CD14-positive monocyte (primary cell): ENCODE data around the gene KCNS1. TPM values are rescaled to one million over a fixed set of nuclear protein-coding genes. Genes with fewer than 3 reads are reported as not detected.

ENCODE experiments used
- DNase-seq, 3 donors: peaks; one replicate each; pipeline ENCODE4 v3.0.0-alpha.2; 2011 to 2022
- H2AFZ ChIP-seq: 2 replicates; pipeline ENCODE4 v1.6.0; 2012; ENCODE audit warnings: mild to moderate bottlenecking, low read depth, low read length, inconsistent platforms; ENCODE audit not compliant: insufficient read depth, poor library complexity, severe bottlenecking
- H3K27ac ChIP-seq, 2 donors: 1 replicate in 1 of 2; 2 replicates in 1 of 2; pipeline ENCODE4 v1.5.1; 2012 to 2013; ENCODE audit warnings: low read length in 2 of 2, control low read depth in 1 of 2, inconsistent platforms in 1 of 2, low read depth in 1 of 2, mild to moderate bottlenecking in 1 of 2
- H3K27me3 ChIP-seq, 2 donors: one replicate each; pipeline versions ENCODE4 v1.6.0 to v1.6.1; 2011 to 2013; ENCODE audit warnings: low read length in 2 of 2; ENCODE audit not compliant: control insufficient read depth in 2 of 2, insufficient read depth in 2 of 2
- H3K36me3 ChIP-seq, 2 donors: replicated peaks in 1 of 2; 1 replicate in 1 of 2; 2 replicates in 1 of 2; pipeline versions ENCODE4 v1.5.1 to v1.6.1; 2012 to 2013; ENCODE audit warnings: low read length in 2 of 2, control low read depth in 1 of 2, inconsistent platforms in 1 of 2, mild to moderate bottlenecking in 1 of 2; ENCODE audit not compliant: insufficient read depth in 2 of 2, control insufficient read depth in 1 of 2
- H3K4me1 ChIP-seq, 2 donors: 1 replicate in 1 of 2; 2 replicates in 1 of 2; pipeline versions ENCODE4 v1.5.1 to v1.6.1; 2012 to 2013; ENCODE audit warnings: low read length in 2 of 2, control low read depth in 1 of 2, inconsistent platforms in 1 of 2, mild to moderate bottlenecking in 1 of 2, moderate library complexity in 1 of 2; ENCODE audit not compliant: insufficient read depth in 2 of 2, control insufficient read depth in 1 of 2
- H3K4me2 ChIP-seq: replicated peaks from 2 replicates; pipeline ENCODE3; 2012; ENCODE audit warnings: low read length, moderate library complexity, mild to moderate bottlenecking; ENCODE audit not compliant: poor library complexity, severe bottlenecking; ENCODE audit errors: extremely low read depth
- H3K4me3 ChIP-seq, 3 experiments: fragments of 200-600 bp in 1 of 3; sonication (generic) in 1 of 3; replicated peaks in 1 of 3; 1 replicate in 2 of 3; 2 replicates in 1 of 3; pipeline ENCODE4 v1.5.1; 2011 to 2013; ENCODE audit warnings: low read length in 3 of 3, mild to moderate bottlenecking in 3 of 3, control low read depth in 2 of 3, low read depth in 2 of 3, inconsistent platforms in 1 of 3, moderate library complexity in 1 of 3
- H3K79me2 ChIP-seq: 2 replicates; pipeline ENCODE4 v1.6.0; 2012; ENCODE audit warnings: mild to moderate bottlenecking, control low read depth, inconsistent platforms, low read length, moderate library complexity; ENCODE audit not compliant: insufficient read depth
- H3K9ac ChIP-seq: 2 replicates; pipeline ENCODE4 v1.6.0; 2017; ENCODE audit warnings: low read length, mild to moderate bottlenecking; ENCODE audit not compliant: insufficient read depth, poor library complexity, severe bottlenecking
- H3K9me3 ChIP-seq, 2 donors: replicated peaks in 1 of 2; 1 replicate in 1 of 2; 2 replicates in 1 of 2; pipeline versions ENCODE4 v1.5.1 to v1.6.1; 2012 to 2013; ENCODE audit warnings: low read length in 2 of 2, control low read depth in 1 of 2; ENCODE audit not compliant: control insufficient read depth in 1 of 2, insufficient read depth in 1 of 2
- H4K20me1 ChIP-seq: 2 replicates; pipeline ENCODE4 v1.6.0; 2012; ENCODE audit warnings: mild to moderate bottlenecking, low read length, control low read depth, moderate library complexity; ENCODE audit not compliant: insufficient read depth
- H3K27ac Mint-ChIP-seq, 7 donors: one replicate each; pipeline ENCODE4 v1.8.0; 2020; ENCODE audit warnings: mild to moderate bottlenecking in 7 of 7, mixed read lengths in 7 of 7, moderate library complexity in 6 of 7, inconsistent platforms in 2 of 7
- H3K27me3 Mint-ChIP-seq, 3 donors: one replicate each; pipeline ENCODE4 v1.8.0; 2021 to 2022; ENCODE audit warnings: low read depth in 3 of 3, mild to moderate bottlenecking in 3 of 3, mixed read lengths in 3 of 3, moderate library complexity in 3 of 3, inconsistent platforms in 1 of 3
- H3K36me3 Mint-ChIP-seq, 2 donors: one replicate each; pipeline ENCODE4 v1.8.0; 2020; ENCODE audit warnings: mixed read lengths in 2 of 2, inconsistent platforms in 1 of 2, mild to moderate bottlenecking in 1 of 2
- H3K4me1 Mint-ChIP-seq: one replicate; pipeline ENCODE4 v1.8.0; 2020; ENCODE audit warnings: mild to moderate bottlenecking, mixed read lengths
- H3K4me3 Mint-ChIP-seq, 2 donors: one replicate each; pipeline ENCODE4 v1.8.0; 2020; ENCODE audit warnings: mild to moderate bottlenecking in 2 of 2, mixed read lengths in 2 of 2, moderate library complexity in 1 of 2
- H3K9me3 Mint-ChIP-seq, 7 donors: one replicate each; pipeline ENCODE4 v1.8.0; 2020 to 2022; ENCODE audit warnings: mixed read lengths in 7 of 7, mild to moderate bottlenecking in 6 of 7, moderate library complexity in 6 of 7, inconsistent platforms in 2 of 7
- WGBS: methylation state at CpG from one replicate; pipeline ENCODE4 v1.1.5; 2013; ENCODE audit warnings: missing lambda C conversion rate; ENCODE audit not compliant: insufficient coverage; 5-methylcytosine and 5-hydroxymethylcytosine counted together
- intact Hi-C, 2 donors: fragments of 100-400 bp; cut with micrococcal nuclease; formaldehyde crosslinking; loops; one replicate each; pipeline versions ENCODE4 v1.15.0 to v1.15.1; 2023
- polyA plus RNA-seq, 3 donors: library from polyadenylated mRNA; depleted of rRNA in 1 of 3; unstranded in 2 of 3; stranded (reverse) in 1 of 3; fragments of 300-500 nt in 2 of 3; fragments of >200 nt in 1 of 3; fragmentation: Illumina TruSeq in 2 of 3; gene quantifications; 1 replicate in 2 of 3; 2 replicates in 1 of 3; pipeline ENCODE4 v1.2.3, GENCODE V29; 2012 to 2021
- TF ChIP-seq, protein P1 (sequence below): fragments of 200-600 bp; IDR thresholded peaks from one replicate; pipeline ENCODE4 v1.8.0; 2022; ENCODE audit warnings: antibody characterized with exemption, mild to moderate bottlenecking

The KCNS1 gene
- polyA plus RNA-seq, 3 donors: 0.23 TPM; not detected in 2

DNA sequence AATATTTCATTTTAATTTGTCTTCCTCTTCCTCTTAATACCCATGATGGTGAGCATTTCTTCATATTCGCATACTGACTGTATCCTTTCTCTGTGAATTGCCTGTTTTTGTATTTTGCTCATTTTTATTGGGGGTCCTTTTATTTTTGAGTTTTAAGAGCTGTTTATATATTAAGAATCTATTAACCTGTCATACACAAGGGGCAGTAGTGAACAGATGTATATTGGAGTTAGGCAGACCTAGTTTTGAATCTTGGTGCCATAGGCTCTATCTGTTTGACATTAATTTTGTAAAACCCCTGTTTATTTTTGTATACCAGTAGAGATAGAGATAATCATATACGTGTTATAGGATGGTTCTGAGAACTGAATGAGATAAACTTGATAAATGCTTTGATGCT lies 17.1 kb upstream of the KCNS1 start:
- H2AFZ ChIP-seq: no peak overlapping the region
- peak overlapping the region in 1 of 2 donors; percentile 28 for H3K4me3 Mint-ChIP-seq
- H3K4me1 ChIP-seq: no peaks in the 10 kb centered on the region
- no peaks in the 10 kb centered on the region for H3K36me3 ChIP-seq
- no peak for DNase-seq
- no peaks in the 10 kb centered on the region for H3K36me3 Mint-ChIP-seq
- no peaks in the 10 kb centered on the region for H3K4me1 Mint-ChIP-seq
- H3K9ac ChIP-seq: no peak overlapping the region
- H3K4me2 ChIP-seq: no peak overlapping the region
- H3K27ac ChIP-seq: no peak overlapping the region
- peaks cover 13 to 31% (median 13%) of the 10 kb centered on the region in 3 donors for H3K27me3 Mint-ChIP-seq
- no peak overlapping the region for H3K27ac Mint-ChIP-seq
- TF ChIP-seq, protein P1, sequence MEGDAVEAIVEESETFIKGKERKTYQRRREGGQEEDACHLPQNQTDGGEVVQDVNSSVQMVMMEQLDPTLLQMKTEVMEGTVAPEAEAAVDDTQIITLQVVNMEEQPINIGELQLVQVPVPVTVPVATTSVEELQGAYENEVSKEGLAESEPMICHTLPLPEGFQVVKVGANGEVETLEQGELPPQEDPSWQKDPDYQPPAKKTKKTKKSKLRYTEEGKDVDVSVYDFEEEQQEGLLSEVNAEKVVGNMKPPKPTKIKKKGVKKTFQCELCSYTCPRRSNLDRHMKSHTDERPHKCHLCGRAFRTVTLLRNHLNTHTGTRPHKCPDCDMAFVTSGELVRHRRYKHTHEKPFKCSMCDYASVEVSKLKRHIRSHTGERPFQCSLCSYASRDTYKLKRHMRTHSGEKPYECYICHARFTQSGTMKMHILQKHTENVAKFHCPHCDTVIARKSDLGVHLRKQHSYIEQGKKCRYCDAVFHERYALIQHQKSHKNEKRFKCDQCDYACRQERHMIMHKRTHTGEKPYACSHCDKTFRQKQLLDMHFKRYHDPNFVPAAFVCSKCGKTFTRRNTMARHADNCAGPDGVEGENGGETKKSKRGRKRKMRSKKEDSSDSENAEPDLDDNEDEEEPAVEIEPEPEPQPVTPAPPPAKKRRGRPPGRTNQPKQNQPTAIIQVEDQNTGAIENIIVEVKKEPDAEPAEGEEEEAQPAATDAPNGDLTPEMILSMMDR: no peak
- intact Hi-C loops: no loop called here
- H3K4me3 ChIP-seq: no peak overlapping the region
- no peaks in the 10 kb centered on the region for H3K9me3 Mint-ChIP-seq
- no CpG with 5 or more reads among the region's 2 CpGs for WGBS
- peaks cover 2 to 3% of the 10 kb centered on the region in 2 donors for H3K27me3 ChIP-seq
- H3K79me2 ChIP-seq: no peaks in the 10 kb centered on the region
- no peaks in the 10 kb centered on the region for H3K9me3 ChIP-seq
- no peaks in the 10 kb centered on the region for H4K20me1 ChIP-seq

DNA sequence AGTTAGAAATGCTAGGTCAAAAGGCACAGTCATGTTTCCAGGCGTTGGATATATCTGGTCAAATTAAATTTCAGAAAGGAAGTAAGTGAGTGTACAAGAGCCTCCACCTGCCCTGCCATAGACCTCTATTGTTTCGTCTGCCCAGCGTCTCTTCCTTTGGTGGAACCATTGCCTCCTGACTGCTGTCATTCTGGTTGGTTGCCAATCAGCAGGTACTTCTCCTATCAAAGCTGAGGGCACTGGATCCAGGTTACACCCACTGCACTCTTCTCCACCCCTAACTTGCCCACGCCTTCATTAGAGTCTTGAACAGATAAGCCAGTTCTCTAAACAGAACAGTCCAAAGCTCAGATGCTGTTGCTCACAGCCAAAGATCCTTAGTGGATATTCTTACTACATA lies 16.7 kb upstream of the KCNS1 start:
- no peaks in the 10 kb centered on the region for H3K9me3 Mint-ChIP-seq
- Histone ChIP-seq H3K27ac (no peak overlapping the region), H3K27me3 (peaks cover 2 to 3% of the 10 kb centered on the region in 2 donors), H3K79me2 (no peaks in the 10 kb centered on the region), H3K36me3 (no peaks in the 10 kb centered on the region), H3K9me3 (no peaks in the 10 kb centered on the region), H3K9ac (no peak overlapping the region), H3K4me3 (no peak overlapping the region), H4K20me1 (no peaks in the 10 kb centered on the region), H2AFZ (no peak overlapping the region), H3K4me1 (no peaks in the 10 kb centered on the region), H3K4me2 (no peak overlapping the region)
- H3K4me1 Mint-ChIP-seq: no peaks in the 10 kb centered on the region
- TF ChIP-seq, protein P1: no peak
- intact Hi-C loops: no loop called here
- H3K36me3 Mint-ChIP-seq: no peaks in the 10 kb centered on the region
- H3K27ac Mint-ChIP-seq: no peak overlapping the region
- 89% methylated on average over 4 of the region's 4 CpGs for WGBS
- no peak overlapping the region for H3K4me3 Mint-ChIP-seq
- H3K27me3 Mint-ChIP-seq: peaks cover 12 to 31% (median 14%) of the 10 kb centered on the region in 3 donors
- no peak for DNase-seq
